ENCODE results near the gene EFCAB13. TPM values are rescaled to one million over a fixed set of nuclear protein-coding genes. Genes with fewer than 3 reads are reported as not detected.

The EFCAB13 gene
- total RNA-seq, 1 experiment from 2014 or later, result 1.6 TPM

- H3K4me3 Mint-ChIP-seq, result no peak overlapping the region
- Histone ChIP-seq H3K56ac (ENCODE audit: insufficient read length, low read depth, low read length) (no peak overlapping the region), H3K14ac (ENCODE audit: insufficient read depth, low read length) (no peak overlapping the region)
Measured at GRCh38 chr17:47301161-47301560, 22.6 kb upstream of the EFCAB13 start.

More at GRCh38 chr17:47301161-47301560, 22.6 kb upstream of the EFCAB13 start:
- Mint-ChIP-seq H3K27me3 (ENCODE audit: low read depth) (peaks cover 8% of the 10 kb centered on the region), H3K4me1 (peaks cover 2 to 6% of the 10 kb centered on the region in 2 experiments; a peak in 2 of 4 replicates), H3K36me3 (ENCODE audit: insufficient read depth in 1 of 3, low read depth in 3 of 3) (no peaks in the 10 kb centered on the region), H3K9me3 (no peaks in the 10 kb centered on the region), H3K27ac (no peak overlapping the region)
- no peaks in the 10 kb centered on the region for H4K20me1 ChIP-seq (ENCODE audit: control insufficient read depth, insufficient read depth, insufficient read length)
- no peak overlapping the region for H3K27ac ChIP-seq (ENCODE audit: insufficient read length, low read depth, low read length)
- H3K9me3 ChIP-seq (ENCODE audit: control insufficient read depth, low read depth, low read length), result no peaks in the 10 kb centered on the region
- no peaks in the 10 kb centered on the region for H3K79me1 ChIP-seq (ENCODE audit: insufficient read depth, low read depth, low read length, poor library complexity, severe bottlenecking)
- H3T11ph ChIP-seq (ENCODE audit: low read length), result no peak overlapping the region
- DNase-seq, result no peak
- no peak overlapping the region for H2BK5ac ChIP-seq (ENCODE audit: insufficient read length, low read length)
- H2AK5ac ChIP-seq (ENCODE audit: insufficient read length, low read length), result no peak overlapping the region
- H2BK15ac ChIP-seq (ENCODE audit: low read depth, low read length), result no peak overlapping the region
- no peak overlapping the region for H2BK12ac ChIP-seq (ENCODE audit: insufficient read length, low read depth, low read length)
- no peak overlapping the region for H3K9ac ChIP-seq (ENCODE audit: extremely low read depth, insufficient read length, low read length)
- no peak overlapping the region for H4K5ac ChIP-seq (ENCODE audit: insufficient read length, low read depth, low read length)
- no peak overlapping the region for H3K18ac ChIP-seq (ENCODE audit: insufficient read length, low read depth, low read length)
- H4K91ac ChIP-seq (ENCODE audit: insufficient read length, low read depth, low read length), result no peak overlapping the region
- no peak overlapping the region for H2AFZ ChIP-seq (ENCODE audit: low read length)
- H4K8ac ChIP-seq (replicated peaks; ENCODE audit: insufficient read length, low read depth, low read length), result no peak overlapping the region
- H2BK120ac ChIP-seq (ENCODE audit: low read depth, low read length, poor library complexity, severe bottlenecking), result no peak overlapping the region
- H3K4ac ChIP-seq (ENCODE audit: low read depth, low read length), result no peak overlapping the region
- H3K4me1 ChIP-seq (ENCODE audit: insufficient read depth, low read length), result no peaks in the 10 kb centered on the region
- no peaks in the 10 kb centered on the region for H3K27me3 ChIP-seq (ENCODE audit: insufficient read depth, low read length)
- no peaks in the 10 kb centered on the region for H3K23me2 ChIP-seq (ENCODE audit: insufficient read length, low read depth, low read length, poor library complexity, severe bottlenecking)
- TF ChIP-seq CTCF (conservative IDR thresholded peaks at IDR 0.05), result no peak
- no peak overlapping the region for H3K23ac ChIP-seq (ENCODE audit: insufficient read length, low read depth, low read length)
- no peaks in the 10 kb centered on the region for H3K79me2 ChIP-seq (ENCODE audit: insufficient read depth, low read length)
- no peak overlapping the region for H2BK20ac ChIP-seq (ENCODE audit: low read depth, low read length, poor library complexity, severe bottlenecking)
- WGBS (ENCODE audit: extremely low coverage, insufficient read length, low lambda C conversion rate), result no CpG with 5 or more reads among the region's 3 CpGs
- H3K4me2 ChIP-seq (ENCODE audit: insufficient read depth, insufficient read length, low read length), result no peak overlapping the region

All from H9 (cell line).